Measurements from ENCODE around the gene DRICH1. TPM values are rescaled to one million over a fixed set of nuclear protein-coding genes. Genes with fewer than 3 reads are reported as not detected.
"Not testable (repeated sequence)": the region's sequence is repeated elsewhere in the genome, so short reads cannot be mapped to it uniquely, and the experiment has no call there.

Gene DRICH1
- total and polyA plus RNA-seq, 3 experiments from 2014 or later: 0.47 to 0.66 TPM; not detected in 1

GRCh38 chr22:23635291-23635690 is 3.2 kb upstream of the DRICH1 start:
- H3K4me1 ChIP-seq (ENCODE audit: insufficient read depth, low read length); H3K4me3 ChIP-seq (ENCODE audit: low read length); H3K27me3 Mint-ChIP-seq; H3K27ac Mint-ChIP-seq; POLR2A ChIA-PET; H3K27ac ChIP-seq (ENCODE audit: low read depth, low read length); H3K9me3 ChIP-seq (ENCODE audit: low read length); H3K36me3 ChIP-seq (ENCODE audit: insufficient read depth, low read length); H3K27me3 ChIP-seq (ENCODE audit: insufficient read depth, low read length, poor library complexity, severe bottlenecking); DNase-seq; CTCF ChIA-PET; H3K9me3 Mint-ChIP-seq; H3K4me3 Mint-ChIP-seq; H3K4me1 Mint-ChIP-seq: not testable (repeated sequence)
- H3K36me3 Mint-ChIP-seq: peaks cover 0 to 19% (median 11%) of the 10 kb centered on the region in 3 donors

- H3K4me1 Mint-ChIP-seq; H3K27ac Mint-ChIP-seq; H3K4me3 ChIP-seq (ENCODE audit: low read length); POLR2A ChIA-PET; H3K27me3 ChIP-seq (ENCODE audit: insufficient read depth, low read length, poor library complexity, severe bottlenecking); H3K27me3 Mint-ChIP-seq; H3K36me3 Mint-ChIP-seq; DNase-seq; H3K9me3 ChIP-seq (ENCODE audit: low read length); H3K4me3 Mint-ChIP-seq; H3K9me3 Mint-ChIP-seq; H3K36me3 ChIP-seq (ENCODE audit: insufficient read depth, low read length); H3K27ac ChIP-seq (ENCODE audit: low read depth, low read length); H3K4me1 ChIP-seq (ENCODE audit: insufficient read depth, low read length): not testable (repeated sequence)
- CTCF ChIA-PET: interaction anchor here (0.6 to 2.4 kb wide), 3 partner anchors 14 to 222 kb away, joined by 3 to 15 read pairs (median 8); no protein-coding TSS in a partner anchor
Observed at GRCh38 chr22:23628056-23628743, 3.9 kb downstream of the DRICH1 start.

- H3K27me3 ChIP-seq (ENCODE audit: insufficient read depth, low read length, poor library complexity, severe bottlenecking); H3K9me3 Mint-ChIP-seq; H3K4me1 Mint-ChIP-seq; H3K4me3 ChIP-seq (ENCODE audit: low read length); H3K27me3 Mint-ChIP-seq; H3K4me3 Mint-ChIP-seq; H3K36me3 ChIP-seq (ENCODE audit: insufficient read depth, low read length); H3K27ac ChIP-seq (ENCODE audit: low read depth, low read length); POLR2A ChIA-PET; H3K36me3 Mint-ChIP-seq; H3K4me1 ChIP-seq (ENCODE audit: insufficient read depth, low read length); H3K9me3 ChIP-seq (ENCODE audit: low read length): not testable (repeated sequence)
- H3K27ac Mint-ChIP-seq: peak overlapping the region in 1 of 8 donors; percentile 40
- DNase-seq: peak; percentile 35 to 69 (median 38)
- CTCF ChIA-PET: interaction anchor here (0.6 to 2.4 kb wide), 3 partner anchors 13 to 223 kb away, joined by 3 to 15 read pairs (median 8); no protein-coding TSS in a partner anchor
Observed at GRCh38 chr22:23627401-23628055, 4.6 kb downstream of the DRICH1 start.

GRCh38 chr22:23626286-23626975 is 5.7 kb downstream of the DRICH1 start:
- POLR2A ChIA-PET: no interaction called here

GRCh38 chr22:23622634-23623033 is 9.5 kb downstream of the DRICH1 start:
- Histone ChIP-seq H3K4me1 (ENCODE audit: insufficient read depth, low read length) (no peaks in the 10 kb centered on the region), H3K4me3 (ENCODE audit: low read length) (no peak overlapping the region), H3K27me3 (ENCODE audit: insufficient read depth, low read length, poor library complexity, severe bottlenecking) (no peaks in the 10 kb centered on the region), H3K27ac (ENCODE audit: low read depth, low read length) (no peak overlapping the region), H3K9me3 (ENCODE audit: low read length) (no peaks in the 10 kb centered on the region), H3K36me3 (ENCODE audit: insufficient read depth, low read length) (no peaks in the 10 kb centered on the region)
- H3K36me3 Mint-ChIP-seq: peaks cover under 1 to 9% (median 8%) of the 10 kb centered on the region in 3 donors
- POLR2A ChIA-PET: no interaction called here
- no peak overlapping the region for H3K4me3 Mint-ChIP-seq
- no peaks in the 10 kb centered on the region for H3K4me1 Mint-ChIP-seq
- H3K27me3 Mint-ChIP-seq: peaks cover 0 to 2% of the 10 kb centered on the region in 2 donors
- no peak overlapping the region for H3K27ac Mint-ChIP-seq
- H3K9me3 Mint-ChIP-seq: no peaks in the 10 kb centered on the region
- DNase-seq: no peak
- CTCF ChIA-PET: no interaction called here

More at GRCh38 chr22:23626286-23626975, 5.7 kb downstream of the DRICH1 start:
- no peak overlapping the region for H3K4me3 Mint-ChIP-seq
- H3K4me1 Mint-ChIP-seq: no peaks in the 10 kb centered on the region
- H3K9me3 Mint-ChIP-seq: no peaks in the 10 kb centered on the region
- CTCF ChIA-PET: interaction anchor here (2.4 kb wide), 1 partner anchor 219 kb away, joined by 8 read pairs; no protein-coding TSS in a partner anchor
- peaks cover 0 to 2% of the 10 kb centered on the region in 2 donors for H3K27me3 Mint-ChIP-seq
- Histone ChIP-seq H3K27ac (ENCODE audit: low read depth, low read length) (no peak overlapping the region), H3K27me3 (ENCODE audit: insufficient read depth, low read length, poor library complexity, severe bottlenecking) (no peaks in the 10 kb centered on the region), H3K9me3 (ENCODE audit: low read length) (no peaks in the 10 kb centered on the region), H3K4me1 (ENCODE audit: insufficient read depth, low read length) (no peaks in the 10 kb centered on the region), H3K36me3 (ENCODE audit: insufficient read depth, low read length) (no peaks in the 10 kb centered on the region), H3K4me3 (ENCODE audit: low read length) (no peak overlapping the region)
- DNase-seq: no peak
- H3K36me3 Mint-ChIP-seq: peaks cover 0 to 10% (median 4%) of the 10 kb centered on the region in 3 donors
- no peak overlapping the region for H3K27ac Mint-ChIP-seq

- H3K27me3 ChIP-seq (ENCODE audit: insufficient read depth, low read length, poor library complexity, severe bottlenecking); POLR2A ChIA-PET; H3K4me3 ChIP-seq (ENCODE audit: low read length); H3K9me3 Mint-ChIP-seq; H3K4me1 ChIP-seq (ENCODE audit: insufficient read depth, low read length); H3K36me3 ChIP-seq (ENCODE audit: insufficient read depth, low read length); H3K4me3 Mint-ChIP-seq; H3K4me1 Mint-ChIP-seq; CTCF ChIA-PET; DNase-seq; H3K27ac ChIP-seq (ENCODE audit: low read depth, low read length); H3K9me3 ChIP-seq (ENCODE audit: low read length); H3K27me3 Mint-ChIP-seq: not testable (repeated sequence)
- H3K36me3 Mint-ChIP-seq: peaks cover 3 to 13% (median 10%) of the 10 kb centered on the region in 3 donors
- H3K27ac Mint-ChIP-seq: peak overlapping the region in 1 of 8 donors; percentile 30
Observed at GRCh38 chr22:23621916-23622315, 10.2 kb downstream of the DRICH1 start.

- Mint-ChIP-seq H3K4me1 (no peaks in the 10 kb centered on the region), H3K36me3 (peaks cover 3 to 13% (median 10%) of the 10 kb centered on the region in 3 donors), H3K27me3 (no peaks in the 10 kb centered on the region), H3K27ac (no peak overlapping the region), H3K9me3 (no peaks in the 10 kb centered on the region), H3K4me3 (no peak overlapping the region)
- Histone ChIP-seq H3K36me3 (ENCODE audit: insufficient read depth, low read length) (no peaks in the 10 kb centered on the region), H3K4me1 (ENCODE audit: insufficient read depth, low read length) (no peaks in the 10 kb centered on the region), H3K9me3 (ENCODE audit: low read length) (no peaks in the 10 kb centered on the region), H3K27me3 (ENCODE audit: insufficient read depth, low read length, poor library complexity, severe bottlenecking) (no peaks in the 10 kb centered on the region), H3K4me3 (ENCODE audit: low read length) (no peak overlapping the region), H3K27ac (ENCODE audit: low read depth, low read length) (no peak overlapping the region)
- POLR2A ChIA-PET: no interaction called here
- no peak for DNase-seq
- CTCF ChIA-PET: no interaction called here
Observed at GRCh38 chr22:23621082-23621780, 10.9 kb downstream of the DRICH1 start.

Data from CD8-positive, alpha-beta memory T cell (primary cell).